ENCODE data around the gene PRR5. TPM values are rescaled to one million over a fixed set of nuclear protein-coding genes. Genes with fewer than 3 reads are reported as not detected.

The PRR5 gene
- total RNA-seq, 1 donor from 2014 or later: 4.0 TPM

GRCh38 chr22:44775862-44776261 is 73.9 kb downstream of the PRR5 start:
- H3K4me1 Mint-ChIP-seq: peaks cover 16% of the 10 kb centered on the region
- H3K27ac ChIP-seq: no peak overlapping the region
- H3K9ac ChIP-seq: no peak overlapping the region
- peaks cover 5% of the 10 kb centered on the region for H3K9me3 ChIP-seq (ENCODE audit: low read depth)
- no peaks in the 10 kb centered on the region for H3K79me2 ChIP-seq (ENCODE audit: low read depth)
- H3K4me3 Mint-ChIP-seq: no peak overlapping the region
- peaks cover 8% of the 10 kb centered on the region for H3K4me1 ChIP-seq
- peaks cover 17% of the 10 kb centered on the region for H3K9me3 Mint-ChIP-seq
- H3K27me3 Mint-ChIP-seq (ENCODE audit: insufficient read depth, low read depth): peaks cover 7% of the 10 kb centered on the region
- no peaks in the 10 kb centered on the region for H3K36me3 ChIP-seq
- H3K4me2 ChIP-seq: no peak overlapping the region
- H3F3A ChIP-seq (ENCODE audit: low read depth): peaks cover 21% of the 10 kb centered on the region
- no peak overlapping the region for H3K4me3 ChIP-seq
- H3K36me3 Mint-ChIP-seq: no peaks in the 10 kb centered on the region
- no peaks in the 10 kb centered on the region for H4K20me1 ChIP-seq (ENCODE audit: low read depth)
- no peak overlapping the region for H2AFZ ChIP-seq (replicated peaks)
- TF ChIP-seq, protein P1, sequence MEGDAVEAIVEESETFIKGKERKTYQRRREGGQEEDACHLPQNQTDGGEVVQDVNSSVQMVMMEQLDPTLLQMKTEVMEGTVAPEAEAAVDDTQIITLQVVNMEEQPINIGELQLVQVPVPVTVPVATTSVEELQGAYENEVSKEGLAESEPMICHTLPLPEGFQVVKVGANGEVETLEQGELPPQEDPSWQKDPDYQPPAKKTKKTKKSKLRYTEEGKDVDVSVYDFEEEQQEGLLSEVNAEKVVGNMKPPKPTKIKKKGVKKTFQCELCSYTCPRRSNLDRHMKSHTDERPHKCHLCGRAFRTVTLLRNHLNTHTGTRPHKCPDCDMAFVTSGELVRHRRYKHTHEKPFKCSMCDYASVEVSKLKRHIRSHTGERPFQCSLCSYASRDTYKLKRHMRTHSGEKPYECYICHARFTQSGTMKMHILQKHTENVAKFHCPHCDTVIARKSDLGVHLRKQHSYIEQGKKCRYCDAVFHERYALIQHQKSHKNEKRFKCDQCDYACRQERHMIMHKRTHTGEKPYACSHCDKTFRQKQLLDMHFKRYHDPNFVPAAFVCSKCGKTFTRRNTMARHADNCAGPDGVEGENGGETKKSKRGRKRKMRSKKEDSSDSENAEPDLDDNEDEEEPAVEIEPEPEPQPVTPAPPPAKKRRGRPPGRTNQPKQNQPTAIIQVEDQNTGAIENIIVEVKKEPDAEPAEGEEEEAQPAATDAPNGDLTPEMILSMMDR (IDR thresholded peaks at IDR 0.05): no peak
- DNase-seq (ENCODE audit: low spot score): no peak
- H3K27ac Mint-ChIP-seq: peak overlapping the region; percentile 53
- H3K27me3 ChIP-seq: no peaks in the 10 kb centered on the region

DNA sequence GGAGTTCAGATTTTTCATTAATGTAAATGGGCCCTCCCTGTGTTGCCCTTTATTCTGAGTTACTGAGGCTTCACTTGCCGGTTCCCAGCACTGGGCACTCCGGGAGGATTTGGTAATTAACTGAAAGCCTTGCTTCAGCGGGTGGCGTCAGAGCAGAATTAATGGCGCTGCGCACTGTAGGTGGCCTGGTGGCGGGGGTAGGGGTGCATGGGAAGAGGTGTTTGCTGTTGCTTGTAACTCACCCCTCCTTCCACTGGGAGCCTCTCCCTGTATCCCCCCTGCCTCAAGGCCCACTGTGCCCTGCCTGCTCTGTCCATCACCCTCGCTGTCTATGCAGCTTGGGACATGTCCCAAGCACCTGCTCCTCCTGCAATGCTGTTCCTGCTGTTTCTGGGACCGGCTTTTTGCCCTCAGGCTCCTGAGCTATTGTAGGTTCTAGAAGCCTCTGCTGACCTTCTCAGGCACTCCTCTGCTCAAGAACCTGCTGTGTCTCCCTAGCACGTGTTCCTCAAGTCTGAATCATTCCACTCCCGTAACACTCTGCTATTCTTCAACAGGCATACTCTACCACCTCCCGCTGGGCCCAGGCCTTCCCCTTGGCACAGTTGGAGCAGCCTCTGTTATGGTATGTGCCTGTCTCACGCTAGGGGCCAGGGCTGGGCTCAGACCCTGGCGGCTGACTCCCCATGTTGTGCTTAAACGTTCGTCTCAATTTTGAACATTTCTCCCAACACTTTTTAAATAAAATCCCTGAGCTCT is 74.8 kb downstream of the PRR5 start:
- H3K9me3 ChIP-seq (ENCODE audit: low read depth): peaks cover 5% of the 10 kb centered on the region
- no peak overlapping the region for H3K9ac ChIP-seq
- peaks cover 8% of the 10 kb centered on the region for H3K4me1 ChIP-seq
- H3K9me3 Mint-ChIP-seq: peaks cover 16% of the 10 kb centered on the region
- no peak overlapping the region for H3K4me2 ChIP-seq
- no peaks in the 10 kb centered on the region for H3K36me3 ChIP-seq
- peaks cover 21% of the 10 kb centered on the region for H3F3A ChIP-seq (ENCODE audit: low read depth)
- peak; percentile 55 for DNase-seq (ENCODE audit: low spot score)
- no peak overlapping the region for H3K4me3 ChIP-seq
- no peaks in the 10 kb centered on the region for H3K79me2 ChIP-seq (ENCODE audit: low read depth)
- TF ChIP-seq, protein P1 (IDR thresholded peaks at IDR 0.05): no peak
- TF ChIP-seq EZH2 (IDR thresholded peaks at IDR 0.05) (no peak), EZH2phosphoT487 (IDR thresholded peaks at IDR 0.05) (no peak)
- peaks cover 7% of the 10 kb centered on the region for H3K27me3 Mint-ChIP-seq (ENCODE audit: insufficient read depth, low read depth)
- H3K36me3 Mint-ChIP-seq: no peaks in the 10 kb centered on the region
- no peaks in the 10 kb centered on the region for H3K27me3 ChIP-seq
- H3K27ac Mint-ChIP-seq: peak overlapping the region; percentile 41
- H3K4me1 Mint-ChIP-seq: peaks cover 16% of the 10 kb centered on the region
- H2AFZ ChIP-seq (replicated peaks): no peak overlapping the region
- no peak overlapping the region for H3K4me3 Mint-ChIP-seq
- H4K20me1 ChIP-seq (ENCODE audit: low read depth): no peaks in the 10 kb centered on the region
- peak overlapping the region; percentile 70 for H3K27ac ChIP-seq

- no peaks in the 10 kb centered on the region for H3K79me2 ChIP-seq (ENCODE audit: low read depth)
- H3K27ac Mint-ChIP-seq: no peak overlapping the region
Measured at GRCh38 chr22:44777364-44777755, 75.4 kb downstream of the PRR5 start.

More at GRCh38 chr22:44777364-44777755, 75.4 kb downstream of the PRR5 start:
- H3K9me3 ChIP-seq (ENCODE audit: low read depth): peaks cover 5% of the 10 kb centered on the region
- Mint-ChIP-seq H3K36me3 (no peaks in the 10 kb centered on the region), H3K9me3 (peaks cover 14% of the 10 kb centered on the region), H3K4me1 (peaks cover 16% of the 10 kb centered on the region), H3K27me3 (ENCODE audit: insufficient read depth, low read depth) (peaks cover 7% of the 10 kb centered on the region), H3K4me3 (no peak overlapping the region)
- H3K27ac ChIP-seq: peak overlapping the region; percentile 70
- no peaks in the 10 kb centered on the region for H4K20me1 ChIP-seq (ENCODE audit: low read depth)
- no peaks in the 10 kb centered on the region for H3K27me3 ChIP-seq
- H3K36me3 ChIP-seq: no peaks in the 10 kb centered on the region
- no peak overlapping the region for H3K4me2 ChIP-seq
- no peak overlapping the region for H3K9ac ChIP-seq
- TF ChIP-seq EZH2 (IDR thresholded peaks at IDR 0.05): no peak
- TF ChIP-seq EZH2phosphoT487 (IDR thresholded peaks at IDR 0.05): no peak
- TF ChIP-seq, protein P1 (IDR thresholded peaks at IDR 0.05): no peak
- no peak overlapping the region for H3K4me3 ChIP-seq
- DNase-seq (ENCODE audit: low spot score): no peak
- peaks cover 21% of the 10 kb centered on the region for H3F3A ChIP-seq (ENCODE audit: low read depth)
- H2AFZ ChIP-seq (replicated peaks): no peak overlapping the region
- H3K4me1 ChIP-seq: peaks cover 8% of the 10 kb centered on the region
